Activated T-cell treated with anti-CD3 and anti-CD28 coated beads for 4 hours (primary cell): ENCODE results near the gene SERPINA5.
"Not testable (repeated sequence)": the region's sequence is repeated elsewhere in the genome, so short reads cannot be mapped to it uniquely, and the experiment has no call there.

Source experiments
- DNase-seq: peaks from one replicate; pipeline ENCODE4 v3.0.0-alpha.2; 2020

The SERPINA5 gene

GRCh38 chr14:94577472-94577871 lies 3.8 kb upstream of the SERPINA5 start:
- DNase-seq: not testable (repeated sequence)

GRCh38 chr14:94578712-94579111 lies 2.5 kb upstream of the SERPINA5 start:
- DNase-seq: no peak

- no peak for DNase-seq
Measured at GRCh38 chr14:94582199-94582750, 1.0 kb downstream of the SERPINA5 start.

GRCh38 chr14:94582851-94583250 lies 1.6 kb downstream of the SERPINA5 start:
- no peak for DNase-seq

GRCh38 chr14:94583557-94583956 lies 2.3 kb downstream of the SERPINA5 start:
- DNase-seq: no peak

GRCh38 chr14:94584591-94585280 lies 3.5 kb downstream of the SERPINA5 start:
- DNase-seq: no peak

GRCh38 chr14:94586635-94587034 lies 5.4 kb downstream of the SERPINA5 start:
- DNase-seq: no peak

- DNase-seq: no peak
Measured at GRCh38 chr14:94588311-94588710, 7.1 kb downstream of the SERPINA5 start.

- DNase-seq: no peak
Measured at GRCh38 chr14:94591073-94591472, 9.8 kb downstream of the SERPINA5 start.

GRCh38 chr14:94591871-94592270 lies 10.6 kb downstream of the SERPINA5 start:
- no peak for DNase-seq

- no peak for DNase-seq
Measured at GRCh38 chr14:94592457-94592856, 11.2 kb downstream of the SERPINA5 start.

GRCh38 chr14:94593376-94593748 lies 12.1 kb downstream of the SERPINA5 start:
- no peak for DNase-seq

GRCh38 chr14:94593749-94594431 lies 12.7 kb downstream of the SERPINA5 start:
- DNase-seq: no peak

GRCh38 chr14:94594441-94594840 lies 13.2 kb downstream of the SERPINA5 start:
- DNase-seq: no peak

GRCh38 chr14:94595912-94596311 lies 14.7 kb downstream of the SERPINA5 start:
- no peak for DNase-seq

GRCh38 chr14:94596361-94596760 lies 15.1 kb downstream of the SERPINA5 start:
- no peak for DNase-seq

- DNase-seq: no peak
Measured at GRCh38 chr14:94597788-94598187, 16.6 kb downstream of the SERPINA5 start.

- no peak for DNase-seq
Measured at GRCh38 chr14:94598506-94598815, 17.2 kb downstream of the SERPINA5 start.

GRCh38 chr14:94598816-94599655 lies 17.8 kb downstream of the SERPINA5 start:
- DNase-seq: no peak

- no peak for DNase-seq
Measured at GRCh38 chr14:94599656-94600004, 18.4 kb downstream of the SERPINA5 start.

- DNase-seq: no peak
Measured at GRCh38 chr14:94600148-94600545, 18.9 kb downstream of the SERPINA5 start.

GRCh38 chr14:94601884-94602391 lies 20.7 kb downstream of the SERPINA5 start:
- DNase-seq: no peak

- no peak for DNase-seq
Measured at GRCh38 chr14:94602722-94603121, 21.5 kb downstream of the SERPINA5 start.

GRCh38 chr14:94605361-94605760 lies 24.1 kb downstream of the SERPINA5 start:
- no peak for DNase-seq
